ENCODE results near the gene PITPNM3. TPM values are rescaled to one million over a fixed set of nuclear protein-coding genes. Genes with fewer than 3 reads are reported as not detected.
A peak's percentile ranks its signal among the peaks of the same experiment; 100 is the strongest.

The PITPNM3 gene
- total and polyA plus RNA-seq, 11 donors, result 0.16 to 1.7 (median 0.33) TPM

DNA sequence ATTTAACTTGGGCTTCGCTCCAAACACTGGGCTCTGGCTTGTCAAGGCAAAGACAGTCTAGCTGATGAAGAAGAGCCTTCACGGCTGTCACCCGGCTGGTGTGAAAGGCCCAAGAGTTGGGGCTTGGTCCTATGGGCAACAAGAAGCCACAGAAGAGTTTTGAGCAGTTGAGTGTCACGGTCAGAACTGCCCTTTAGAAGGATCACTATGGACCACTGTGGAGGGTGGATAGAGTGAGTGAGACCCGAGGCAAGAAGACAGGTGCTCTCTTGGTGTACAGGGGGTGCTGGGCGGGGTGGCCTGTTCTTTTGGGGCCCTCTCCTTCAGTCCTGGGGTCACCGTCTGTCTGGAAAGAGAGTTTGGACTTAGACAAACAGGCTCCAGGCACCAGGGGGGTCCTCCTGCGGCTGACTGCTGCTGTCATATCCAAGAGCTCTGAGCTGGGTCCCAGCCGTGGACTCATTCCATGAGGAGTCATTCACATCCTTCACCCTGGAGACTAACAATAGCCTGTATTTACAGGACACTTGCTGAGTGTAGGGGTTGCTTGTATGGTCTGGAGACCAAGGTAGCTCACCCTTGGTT lies 109.7 kb downstream of the PITPNM3 start:
- Histone ChIP-seq H3K9me3 (peaks cover 0 to 2% (median 0%) of the 10 kb centered on the region in 12 donors), H3K27ac (no peak overlapping the region), H3K27me3 (peaks cover 0 to 3% (median 0%) of the 10 kb centered on the region in 9 donors), H3K4me1 (peaks cover 0 to 17% (median 6%) of the 10 kb centered on the region in 12 donors), H3K36me3 (no peaks in the 10 kb centered on the region), H3K4me3 (no peak overlapping the region)
- no peak for ATAC-seq
- WGBS, 4 donors, result 90 to 95% (median 91%) methylated on average over 9 of the region's 9 CpGs
- TF ChIP-seq, protein P1, sequence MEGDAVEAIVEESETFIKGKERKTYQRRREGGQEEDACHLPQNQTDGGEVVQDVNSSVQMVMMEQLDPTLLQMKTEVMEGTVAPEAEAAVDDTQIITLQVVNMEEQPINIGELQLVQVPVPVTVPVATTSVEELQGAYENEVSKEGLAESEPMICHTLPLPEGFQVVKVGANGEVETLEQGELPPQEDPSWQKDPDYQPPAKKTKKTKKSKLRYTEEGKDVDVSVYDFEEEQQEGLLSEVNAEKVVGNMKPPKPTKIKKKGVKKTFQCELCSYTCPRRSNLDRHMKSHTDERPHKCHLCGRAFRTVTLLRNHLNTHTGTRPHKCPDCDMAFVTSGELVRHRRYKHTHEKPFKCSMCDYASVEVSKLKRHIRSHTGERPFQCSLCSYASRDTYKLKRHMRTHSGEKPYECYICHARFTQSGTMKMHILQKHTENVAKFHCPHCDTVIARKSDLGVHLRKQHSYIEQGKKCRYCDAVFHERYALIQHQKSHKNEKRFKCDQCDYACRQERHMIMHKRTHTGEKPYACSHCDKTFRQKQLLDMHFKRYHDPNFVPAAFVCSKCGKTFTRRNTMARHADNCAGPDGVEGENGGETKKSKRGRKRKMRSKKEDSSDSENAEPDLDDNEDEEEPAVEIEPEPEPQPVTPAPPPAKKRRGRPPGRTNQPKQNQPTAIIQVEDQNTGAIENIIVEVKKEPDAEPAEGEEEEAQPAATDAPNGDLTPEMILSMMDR (IDR thresholded peaks at IDR 0.05), result no peak
- no peak for TF ChIP-seq POLR2A (IDR thresholded peaks at IDR 0.05)
- intact Hi-C loops (cut with DNase I), result no loop called here
- no peak for DNase-seq

DNA sequence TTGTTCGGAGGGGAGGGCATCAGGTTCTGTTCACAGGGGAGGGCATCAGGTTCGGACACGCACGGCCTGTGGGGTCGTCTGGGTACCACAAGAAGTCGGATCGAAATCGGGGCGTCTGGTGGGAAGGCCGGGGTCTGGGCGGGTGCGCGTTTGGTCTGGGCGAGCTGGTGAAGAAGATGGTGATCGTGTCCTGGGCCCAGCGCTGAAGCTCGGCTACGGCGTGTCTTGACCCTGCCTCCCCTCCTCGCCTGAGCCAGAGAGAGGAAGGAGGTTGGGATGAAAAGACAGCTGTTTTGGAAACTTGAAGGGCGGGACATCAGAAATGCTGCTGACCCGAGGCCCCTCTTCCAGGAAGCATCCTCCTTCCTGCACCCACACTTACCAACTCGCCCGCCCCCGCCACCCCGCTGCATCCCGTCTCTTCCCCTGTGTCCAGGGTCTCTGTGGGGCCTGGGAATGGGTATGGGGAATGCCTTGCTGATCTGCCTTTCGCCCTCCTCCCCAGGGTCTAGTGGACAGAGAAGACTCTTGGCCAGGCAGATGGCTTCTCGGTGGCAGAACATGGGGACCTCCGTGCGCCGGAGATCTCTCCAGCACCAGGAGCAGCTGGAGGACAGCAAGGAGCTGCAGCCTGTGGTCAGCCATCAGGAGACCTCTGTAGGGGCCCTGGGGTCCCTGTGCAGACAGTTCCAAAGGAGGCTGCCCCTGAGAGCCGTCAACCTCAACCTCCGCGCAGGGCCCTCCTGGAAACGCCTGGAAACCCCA lies 111.6 kb downstream of the PITPNM3 start:
- no peak for TF ChIP-seq POLR2A (IDR thresholded peaks at IDR 0.05)
- TF ChIP-seq, protein P1 (IDR thresholded peaks at IDR 0.05), result no peak
- H3K27me3 ChIP-seq, result peaks cover 0 to 11% (median 3%) of the 10 kb centered on the region in 9 donors
- ATAC-seq (peak in 1 of 4 donors; percentile 3), DNase-seq (no peak)
- H3K4me1 ChIP-seq, result peaks cover 0 to 17% (median 6%) of the 10 kb centered on the region in 12 donors
- no peak overlapping the region for H3K27ac ChIP-seq
- peak overlapping the region; percentile 24 to 72 (median 55) for H3K4me3 ChIP-seq
- intact Hi-C loops (cut with DNase I), result no loop called here
- H3K36me3 ChIP-seq, result no peaks in the 10 kb centered on the region
- peaks cover 0 to 5% (median 0%) of the 10 kb centered on the region in 12 donors for H3K9me3 ChIP-seq
- 27 to 31% (median 29%) methylated on average over 30 to 36 of the region's 36 CpGs for WGBS, 4 donors

DNA sequence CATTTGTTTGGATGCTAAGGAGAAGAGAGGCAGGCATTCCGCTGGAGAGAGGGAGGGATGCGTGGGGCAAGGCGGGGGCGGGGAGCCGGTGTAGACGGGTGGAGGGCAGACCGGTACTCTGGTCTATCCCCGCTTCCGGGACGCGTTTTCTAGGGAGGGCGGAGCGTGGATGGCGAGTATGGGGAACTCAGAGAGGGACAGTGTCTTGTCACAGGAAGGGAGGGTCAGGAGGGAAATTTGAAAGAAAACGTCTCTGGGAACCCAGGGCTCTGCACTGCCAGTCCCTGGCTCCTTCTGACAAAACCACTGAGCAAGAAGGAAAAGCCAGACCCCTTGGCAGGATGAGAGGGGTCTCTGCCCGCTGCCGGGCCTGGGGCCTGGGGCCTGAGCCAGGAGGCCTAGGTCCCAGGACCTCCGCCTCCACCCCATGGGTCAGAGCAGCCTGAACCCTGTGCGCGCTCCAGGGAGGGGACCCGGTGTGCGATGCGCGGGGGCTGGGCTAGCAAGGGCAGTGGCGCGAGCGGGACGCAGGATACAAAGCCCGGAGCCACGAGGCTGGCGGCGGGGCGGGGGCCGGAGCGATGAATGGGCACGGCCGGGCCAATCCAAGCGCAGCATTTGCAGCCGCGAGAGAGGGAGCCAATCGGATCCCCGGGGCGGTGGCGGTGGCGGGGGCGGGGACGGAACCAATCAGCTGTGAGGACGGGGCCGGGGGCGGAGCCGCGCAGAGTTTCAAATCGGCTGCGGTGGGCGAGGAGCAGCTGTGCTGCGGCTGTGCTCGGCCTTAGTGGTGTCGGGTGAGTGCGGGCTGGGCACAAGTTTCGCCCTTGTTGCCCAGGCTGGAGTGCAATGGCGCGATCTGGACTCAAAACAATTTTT lies 112.4 kb downstream of the PITPNM3 start, which contains the start of gene PIMREG:
PIMREG (plus strand) TSS at position 764 of the 879 bp plus-strand sequence. CDS start 656 bp downstream, outside the sequence.
- H3K9me3 ChIP-seq, result peaks cover 0 to 5% (median 0%) of the 10 kb centered on the region in 12 donors
- ATAC-seq, result peak; percentile 97 to 100 (median 99)
- intact Hi-C loops (cut with DNase I), result no loop called here
- H3K4me1 ChIP-seq, result peaks cover 0 to 17% (median 6%) of the 10 kb centered on the region in 12 donors
- 1 to 2% (median 1%) methylated on average over 29 to 62 of the region's 62 CpGs for WGBS, 4 donors
- no peaks in the 10 kb centered on the region for H3K36me3 ChIP-seq
- H3K27me3 ChIP-seq, result peaks cover 0 to 16% (median 5%) of the 10 kb centered on the region in 9 donors
- no peak for TF ChIP-seq POLR2A (IDR thresholded peaks at IDR 0.05)
- TF ChIP-seq, protein P1 (IDR thresholded peaks at IDR 0.05), result no peak
- H3K27ac ChIP-seq, result peak within 1 kb of the TSS in 3 of 12 donors; percentile 35 to 62 (median 49)
- peak; percentile 94 to 97 (median 95) for DNase-seq
- H3K4me3 ChIP-seq, result peak within 1 kb of the TSS; percentile 24 to 72 (median 55)

All from heart left ventricle (tissue), 16 donors.